Mucosa of rectum (tissue), 2 donors: ENCODE data around the gene KTN1.
A peak's percentile ranks its signal among the peaks of the same experiment; 100 is the strongest.

Experiments used
- H3K27ac ChIP-seq, 2 donors: one replicate each; pipeline ENCODE4 v1.7.0; 2013; ENCODE audit warnings: inconsistent platforms in 2 of 2, low read depth in 2 of 2, low read length in 2 of 2
- H3K27me3 ChIP-seq, 2 donors: one replicate each; pipeline ENCODE4 v1.7.0; 2013; ENCODE audit warnings: low read length in 2 of 2; ENCODE audit not compliant: control insufficient read depth in 2 of 2, insufficient read depth in 2 of 2
- H3K36me3 ChIP-seq, 2 donors: one replicate each; pipeline ENCODE4 v1.7.0; 2013; ENCODE audit warnings: low read length in 2 of 2; ENCODE audit not compliant: control insufficient read depth in 2 of 2, insufficient read depth in 2 of 2
- H3K4me1 ChIP-seq, 2 donors: one replicate each; pipeline ENCODE4 v1.7.0; 2013; ENCODE audit warnings: low read length in 2 of 2, mild to moderate bottlenecking in 1 of 2; ENCODE audit not compliant: control insufficient read depth in 2 of 2, insufficient read depth in 2 of 2
- H3K4me3 ChIP-seq, 2 donors: one replicate each; pipeline ENCODE4 v1.7.0; 2013; ENCODE audit warnings: low read length in 2 of 2
- H3K9ac ChIP-seq, 2 donors: one replicate each; pipeline ENCODE4 v1.7.0; 2013; ENCODE audit warnings: low read length in 2 of 2, low read depth in 1 of 2, mild to moderate bottlenecking in 1 of 2
- H3K9me3 ChIP-seq, 2 donors: one replicate each; pipeline ENCODE4 v1.7.0; 2013; ENCODE audit warnings: low read length in 2 of 2; ENCODE audit not compliant: control insufficient read depth in 2 of 2
- donor health status: healthy.
- donor health status: Normal muscosa, but diverticular disease.

The KTN1 gene

DNA sequence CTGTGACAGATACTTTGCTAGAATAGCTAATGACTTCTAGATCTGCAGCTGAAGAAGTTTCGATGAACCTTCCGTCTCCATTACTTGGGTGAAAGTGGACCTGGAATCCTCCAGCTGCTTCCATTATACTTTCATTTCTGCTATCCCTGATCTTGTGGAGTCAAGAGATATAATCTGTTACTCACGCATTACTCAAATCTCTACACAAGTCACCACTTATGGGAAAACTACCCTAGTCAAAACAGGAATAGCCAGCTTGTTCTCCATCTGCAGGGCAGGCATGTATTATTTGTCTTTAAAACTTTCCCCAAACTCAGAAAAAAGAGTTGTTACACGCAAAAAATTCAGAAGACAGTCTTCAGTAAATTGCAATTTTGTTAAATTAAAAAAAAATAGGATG, 2.8 kb upstream of the KTN1 start:
- no peaks in the 10 kb centered on the region for H3K9me3 ChIP-seq
- H3K27ac ChIP-seq, result no peak overlapping the region
- peaks cover 6 to 12% of the 10 kb centered on the region in 2 donors for H3K4me1 ChIP-seq
- H3K4me3 ChIP-seq, result no peak overlapping the region
- peaks cover 0 to 3% of the 10 kb centered on the region in 2 donors for H3K36me3 ChIP-seq
- no peak overlapping the region for H3K9ac ChIP-seq
- H3K27me3 ChIP-seq, result no peaks in the 10 kb centered on the region

DNA sequence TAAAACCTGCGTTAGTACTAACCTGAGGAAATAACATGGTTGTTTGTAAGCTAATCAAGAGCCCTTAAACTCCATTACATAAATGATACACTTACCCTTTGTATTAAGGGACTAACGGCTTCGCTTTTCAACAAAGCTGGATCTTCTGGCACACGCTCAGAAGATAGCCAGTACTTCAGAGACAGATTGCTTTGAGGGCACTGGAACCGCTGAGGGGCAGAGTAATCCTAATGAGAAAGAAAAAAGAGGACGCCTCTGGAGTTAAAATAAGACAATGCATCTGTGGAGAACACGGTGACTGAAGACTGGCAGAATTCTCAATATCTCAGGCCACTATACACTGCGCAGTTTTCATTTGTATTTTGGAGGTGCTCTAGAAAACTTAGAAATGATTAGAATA, 1.5 kb upstream of the KTN1 start:
- no peak overlapping the region for H3K9ac ChIP-seq
- peaks cover 0 to 3% of the 10 kb centered on the region in 2 donors for H3K36me3 ChIP-seq
- no peak overlapping the region for H3K27ac ChIP-seq
- H3K27me3 ChIP-seq, result no peaks in the 10 kb centered on the region
- H3K4me1 ChIP-seq, result peaks cover 12 to 22% of the 10 kb centered on the region in 2 donors
- H3K4me3 ChIP-seq, result peak overlapping the region in 1 of 2 donors; percentile 88
- H3K9me3 ChIP-seq, result no peaks in the 10 kb centered on the region

DNA sequence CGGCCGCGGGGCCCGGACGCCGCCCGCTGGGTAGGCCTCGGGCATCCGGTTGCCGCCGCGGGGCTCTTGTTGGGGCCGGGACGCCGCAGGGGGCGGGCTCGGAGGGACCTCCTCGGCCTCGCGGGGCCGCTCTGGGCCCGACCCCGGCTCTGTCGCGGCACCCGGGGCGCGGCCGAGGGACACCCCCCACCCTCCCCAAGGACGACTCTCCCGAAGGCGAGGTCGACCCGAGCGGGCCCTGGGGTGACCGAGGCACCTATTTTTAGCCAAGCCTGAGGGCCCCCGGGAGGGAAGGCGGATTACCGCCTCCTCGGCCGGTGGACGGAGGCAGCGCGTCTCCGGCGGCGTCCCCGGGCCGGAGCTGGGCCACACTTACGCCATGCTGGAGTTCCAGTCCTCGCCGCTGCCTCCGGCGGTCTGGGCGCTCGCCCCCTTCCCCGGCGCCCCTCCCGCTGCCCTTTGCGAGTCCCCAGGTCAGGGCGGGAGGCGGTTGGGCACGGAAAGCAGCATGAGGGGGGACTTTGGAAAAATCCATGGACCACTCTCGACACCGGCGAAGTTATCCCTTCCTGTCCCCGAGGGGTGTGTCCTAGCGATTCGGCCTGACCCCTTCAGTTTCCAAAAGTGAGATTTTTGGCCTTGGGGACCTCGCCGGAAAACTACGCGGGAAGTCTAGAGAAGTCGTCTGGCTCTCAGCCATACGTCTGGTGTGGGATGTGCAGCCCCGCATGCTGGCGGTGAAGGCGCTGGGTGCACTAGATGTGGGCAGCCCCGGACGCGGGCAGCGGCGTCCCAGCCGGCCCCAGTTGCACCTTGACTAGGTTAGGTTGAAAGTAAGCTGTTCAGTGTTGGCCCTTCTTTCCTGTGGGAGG, 699 bp downstream of the KTN1 start:
- Histone ChIP-seq H3K9ac (peak overlapping the region; percentile 89 to 95), H3K4me3 (peak overlapping the region; percentile 87 to 89), H3K36me3 (peaks cover 0 to 3% of the 10 kb centered on the region in 2 donors), H3K9me3 (no peaks in the 10 kb centered on the region), H3K4me1 (peaks cover 25 to 35% of the 10 kb centered on the region in 2 donors), H3K27ac (peak overlapping the region; percentile 89 to 91), H3K27me3 (no peaks in the 10 kb centered on the region)

DNA sequence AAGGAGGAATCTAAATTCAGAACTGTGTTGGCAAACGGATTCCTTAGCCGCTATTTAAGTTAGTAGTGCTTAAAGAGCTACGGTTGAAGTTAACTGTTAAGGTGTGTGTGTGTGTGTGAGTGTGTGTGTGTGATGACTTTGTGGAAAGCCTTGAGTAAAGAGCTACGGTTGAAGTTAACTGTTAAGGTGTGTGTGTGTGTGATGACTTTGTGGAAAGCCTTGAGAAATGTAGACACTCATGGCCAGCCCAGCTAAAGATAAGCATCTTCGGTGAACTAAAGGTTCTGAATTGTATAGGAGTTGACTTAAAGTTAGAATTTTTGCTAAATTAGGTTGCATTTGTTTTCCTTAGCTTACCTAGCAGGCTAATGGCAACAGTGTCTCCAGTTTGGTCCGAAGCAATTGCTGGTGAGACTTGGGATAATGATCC, 1.4 kb downstream of the KTN1 start:
- Histone ChIP-seq H3K4me3 (peak overlapping the region; percentile 87 to 89), H3K27me3 (no peaks in the 10 kb centered on the region), H3K9me3 (no peaks in the 10 kb centered on the region), H3K36me3 (peaks cover 0 to 3% of the 10 kb centered on the region in 2 donors), H3K4me1 (peaks cover 30 to 35% of the 10 kb centered on the region in 2 donors), H3K27ac (peak overlapping the region; percentile 89 to 91), H3K9ac (peak overlapping the region; percentile 89 to 95)

DNA sequence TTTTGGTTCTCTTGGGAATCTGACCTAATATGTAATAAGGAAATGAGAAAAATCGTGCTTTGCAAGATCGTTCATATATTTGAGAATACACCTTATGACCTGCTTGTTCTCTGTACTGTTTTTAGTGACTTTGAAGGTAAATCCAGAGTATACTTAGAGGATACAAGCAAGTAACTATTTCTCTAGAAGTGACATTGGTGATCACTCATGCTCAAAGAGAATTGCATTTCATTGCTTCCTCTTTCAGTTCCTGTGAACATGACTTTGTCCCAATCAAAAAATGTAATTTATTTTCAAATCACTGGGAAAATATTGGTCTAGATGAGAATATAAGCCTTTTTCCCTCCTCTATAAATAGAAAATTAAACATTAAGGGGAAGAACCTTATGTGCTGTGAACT, 2.7 kb downstream of the KTN1 start:
- no peaks in the 10 kb centered on the region for H3K27me3 ChIP-seq
- H3K9me3 ChIP-seq, result no peaks in the 10 kb centered on the region
- no peak overlapping the region for H3K9ac ChIP-seq
- H3K4me1 ChIP-seq, result peaks cover 33 to 39% of the 10 kb centered on the region in 2 donors
- H3K27ac ChIP-seq, result no peak overlapping the region
- no peaks in the 10 kb centered on the region for H3K36me3 ChIP-seq
- peak overlapping the region in 1 of 2 donors; percentile 6 for H3K4me3 ChIP-seq

DNA sequence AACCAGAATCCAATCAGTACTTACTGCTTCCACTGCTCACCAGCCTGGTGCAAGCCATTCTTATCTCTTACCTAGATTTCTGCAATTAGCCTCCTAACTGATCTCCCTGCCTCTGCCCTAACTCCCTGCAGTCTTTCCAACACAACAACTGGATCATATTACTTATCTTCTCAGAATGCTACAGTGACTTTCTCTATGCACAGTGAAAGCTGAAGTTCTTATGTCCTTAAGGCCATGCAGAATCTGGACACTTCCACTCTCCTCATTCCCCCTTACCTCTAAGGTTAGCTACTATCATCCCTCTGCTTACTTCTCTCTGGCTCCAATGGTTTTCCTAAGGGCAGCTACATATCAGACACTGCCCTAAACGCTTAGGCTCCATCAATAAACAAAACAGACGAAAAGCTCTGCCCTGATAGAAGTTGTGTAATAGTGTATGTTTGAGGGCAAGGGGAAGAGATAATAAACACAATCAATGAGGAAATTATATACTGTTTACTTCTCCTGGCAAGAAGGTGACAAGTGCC, 4.0 kb downstream of the KTN1 start:
- no peaks in the 10 kb centered on the region for H3K9me3 ChIP-seq
- H3K27me3 ChIP-seq, result no peaks in the 10 kb centered on the region
- H3K9ac ChIP-seq, result peak overlapping the region in 1 of 2 donors; percentile 5
- peak overlapping the region in 1 of 2 donors; percentile 39 for H3K4me3 ChIP-seq
- H3K36me3 ChIP-seq, result no peaks in the 10 kb centered on the region
- peak overlapping the region; percentile 49 to 56 for H3K27ac ChIP-seq
- peaks cover 37 to 39% of the 10 kb centered on the region in 2 donors for H3K4me1 ChIP-seq

DNA sequence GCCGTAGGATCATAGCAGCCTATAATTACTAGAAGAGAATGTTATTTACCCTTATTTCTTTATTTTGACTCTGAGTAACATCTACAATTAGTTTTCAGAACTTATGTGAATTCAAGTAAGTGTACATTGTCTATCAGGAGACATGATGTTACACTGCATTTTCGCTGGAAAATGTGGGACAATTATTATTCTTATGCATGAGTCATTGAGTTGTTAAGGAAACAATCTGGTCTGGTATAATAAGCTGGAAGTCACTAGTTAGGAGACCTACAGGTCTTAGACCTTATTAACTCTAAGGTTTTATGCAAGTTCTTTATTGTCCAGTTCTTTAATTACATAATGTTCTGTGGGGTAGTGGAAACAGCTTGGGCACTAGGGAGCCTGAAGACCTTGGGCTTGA, 5.8 kb downstream of the KTN1 start:
- H3K4me1 ChIP-seq, result peaks cover 37 to 39% of the 10 kb centered on the region in 2 donors
- H3K27ac ChIP-seq, result no peak overlapping the region
- no peak overlapping the region for H3K4me3 ChIP-seq
- no peaks in the 10 kb centered on the region for H3K36me3 ChIP-seq
- H3K9ac ChIP-seq, result no peak overlapping the region
- no peaks in the 10 kb centered on the region for H3K9me3 ChIP-seq
- H3K27me3 ChIP-seq, result no peaks in the 10 kb centered on the region

DNA sequence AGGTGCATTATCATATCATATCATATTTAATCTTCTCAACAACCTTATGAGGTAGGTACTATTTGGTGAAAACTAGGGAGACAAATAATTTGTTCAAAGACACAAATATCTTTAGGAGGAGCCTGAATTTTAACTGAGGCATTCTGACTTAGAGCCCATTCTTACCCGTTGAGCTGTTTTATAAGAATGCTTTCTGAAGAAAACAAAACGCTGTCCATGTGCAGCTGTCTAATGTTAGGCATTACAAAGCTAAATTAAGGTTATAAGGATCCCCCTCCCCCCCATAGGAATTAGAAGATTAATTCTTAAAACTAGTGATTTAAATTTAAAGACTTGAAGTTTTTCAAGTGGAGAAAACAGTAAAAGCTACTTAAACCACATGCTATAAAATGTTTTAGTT, 6.4 kb downstream of the KTN1 start:
- Histone ChIP-seq H3K9ac (no peak overlapping the region), H3K27ac (no peak overlapping the region), H3K4me1 (peaks cover 33 to 37% of the 10 kb centered on the region in 2 donors), H3K27me3 (no peaks in the 10 kb centered on the region), H3K36me3 (no peaks in the 10 kb centered on the region), H3K9me3 (no peaks in the 10 kb centered on the region), H3K4me3 (no peak overlapping the region)

DNA sequence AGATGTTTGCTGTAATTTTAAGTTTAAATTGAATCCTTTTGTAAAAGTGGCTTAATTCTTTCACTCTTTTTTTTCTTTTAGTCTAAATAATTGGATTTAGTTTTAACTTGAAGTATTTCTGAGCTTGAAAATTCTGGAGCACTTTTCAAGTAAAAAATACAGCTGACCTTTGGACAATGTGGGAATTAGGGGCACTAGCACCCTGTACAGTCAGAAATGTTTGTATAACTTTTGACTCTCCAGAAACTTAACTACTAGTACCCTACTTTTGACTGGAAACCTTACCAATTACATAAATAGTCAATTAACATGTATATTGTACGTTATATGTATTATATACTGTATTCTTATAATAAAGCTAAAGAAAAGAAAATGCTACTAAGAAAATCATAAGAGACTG, 7.8 kb downstream of the KTN1 start:
- Histone ChIP-seq H3K4me1 (peaks cover 34% of the 10 kb centered on the region in 2 donors), H3K27me3 (no peaks in the 10 kb centered on the region), H3K27ac (peak overlapping the region; percentile 1 to 27), H3K36me3 (no peaks in the 10 kb centered on the region), H3K4me3 (no peak overlapping the region), H3K9ac (no peak overlapping the region), H3K9me3 (no peaks in the 10 kb centered on the region)

DNA sequence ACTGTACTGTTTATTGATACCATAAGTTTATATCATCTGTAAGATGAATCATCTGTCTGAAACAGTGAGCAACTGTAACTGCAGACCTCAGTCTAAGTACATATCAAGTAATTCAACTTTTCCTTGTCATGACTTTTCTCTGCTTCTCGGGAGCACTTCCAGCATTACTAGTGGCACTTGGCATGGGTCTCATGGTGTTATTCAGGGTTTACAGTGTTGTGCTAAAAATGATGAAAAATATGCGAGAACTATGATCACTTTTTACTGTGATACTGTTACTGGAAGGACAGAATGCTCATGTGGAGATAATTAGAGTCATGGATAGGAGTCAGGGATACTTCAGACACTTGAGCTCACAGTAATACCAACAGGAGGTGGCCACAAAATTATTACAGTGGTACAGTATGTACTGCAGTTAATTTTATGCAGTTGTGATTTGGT, 8.3 kb downstream of the KTN1 start:
- H3K36me3 ChIP-seq, result no peaks in the 10 kb centered on the region
- H3K27ac ChIP-seq, result peak overlapping the region; percentile 1 to 27
- peaks cover 30% of the 10 kb centered on the region in 2 donors for H3K4me1 ChIP-seq
- H3K9ac ChIP-seq, result no peak overlapping the region
- no peaks in the 10 kb centered on the region for H3K27me3 ChIP-seq
- no peaks in the 10 kb centered on the region for H3K9me3 ChIP-seq
- no peak overlapping the region for H3K4me3 ChIP-seq
